HPDE6-E6E7 (cell line): ENCODE data around the gene LMTK3.

Experiments
- DNase-seq: peaks from one replicate; pipeline ENCODE4 v3.0.0; 2011; ENCODE audit warnings: missing footprints; ENCODE audit errors: extremely low spot score

The LMTK3 gene

GRCh38 chr19:48508729-48509411 lies 2.8 kb downstream of the LMTK3 start:
- no peak for DNase-seq

- DNase-seq = no peak
Measured at GRCh38 chr19:48507911-48508439, 3.7 kb downstream of the LMTK3 start.

GRCh38 chr19:48506138-48506733 lies 5.4 kb downstream of the LMTK3 start:
- DNase-seq = no peak

GRCh38 chr19:48502350-48503018 lies 9.2 kb downstream of the LMTK3 start:
- no peak for DNase-seq

- DNase-seq = peak; percentile 97
Measured at GRCh38 chr19:48501494-48502349, 9.9 kb downstream of the LMTK3 start.

GRCh38 chr19:48500830-48501493 lies 10.7 kb downstream of the LMTK3 start:
- DNase-seq = no peak

GRCh38 chr19:48499316-48500090 lies 12.1 kb downstream of the LMTK3 start:
- DNase-seq = no peak

GRCh38 chr19:48498595-48499311 lies 12.9 kb downstream of the LMTK3 start:
- DNase-seq = no peak

- DNase-seq = no peak
Measured at GRCh38 chr19:48497728-48498594, 13.7 kb downstream of the LMTK3 start.

- no peak for DNase-seq
Measured at GRCh38 chr19:48496959-48497727, 14.5 kb downstream of the LMTK3 start.

GRCh38 chr19:48495396-48495795 lies 16.2 kb downstream of the LMTK3 start:
- DNase-seq = no peak

GRCh38 chr19:48493718-48494401 lies 17.8 kb downstream of the LMTK3 start:
- DNase-seq = no peak

GRCh38 chr19:48492925-48493717 lies 18.5 kb downstream of the LMTK3 start:
- peak; percentile 79 for DNase-seq

- DNase-seq = no peak
Measured at GRCh38 chr19:48491793-48492123, 19.9 kb downstream of the LMTK3 start.

GRCh38 chr19:48490981-48491792 lies 20.4 kb downstream of the LMTK3 start:
- DNase-seq = no peak

- DNase-seq = no peak
Measured at GRCh38 chr19:48489608-48490216, 21.9 kb downstream of the LMTK3 start.
